NB4 (cell line): ENCODE measurements around the gene FAM9B.

Experiments
- MYC ChIP-seq: IDR thresholded peaks from 2 replicates; pipeline ENCODE4 v1.6.1; 2011; ENCODE audit warnings: low read depth, low read length
- POLR2A ChIP-seq: IDR thresholded peaks from 2 replicates; pipeline ENCODE4 v1.6.1; 2011; ENCODE audit warnings: mild to moderate bottlenecking; ENCODE audit not compliant: insufficient read length; ENCODE audit errors: extremely low read depth
- TF ChIP-seq, protein P1 (sequence below): IDR thresholded peaks from one replicate; pipeline ENCODE4 v1.5.1; 2012; ENCODE audit warnings: low read depth, low read length
- TF ChIP-seq, protein P2 (sequence below): IDR thresholded peaks from 2 replicates; pipeline ENCODE4 v1.6.1; 2011; ENCODE audit warnings: low read depth, low read length

DNA sequence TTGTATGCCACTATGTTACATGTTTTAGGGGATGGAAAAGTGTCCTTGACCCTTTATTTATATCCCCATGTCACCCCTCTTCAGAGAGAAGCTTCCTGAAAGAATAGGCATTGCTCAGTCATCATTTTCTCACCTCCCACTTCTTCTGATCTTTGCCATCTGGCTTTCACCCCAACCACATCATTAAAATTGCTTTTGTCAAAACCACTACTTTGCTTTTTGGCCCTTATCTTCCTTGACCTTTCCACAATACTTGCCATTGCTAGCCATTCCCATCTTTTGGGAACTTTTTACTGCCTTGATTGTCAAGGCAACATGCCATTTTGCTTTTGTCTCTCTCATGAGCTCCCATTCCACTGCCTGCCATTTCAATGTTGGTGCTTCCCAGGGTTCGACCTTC is 14.9 kb upstream of the FAM9B start:
- TF ChIP-seq, protein P1, sequence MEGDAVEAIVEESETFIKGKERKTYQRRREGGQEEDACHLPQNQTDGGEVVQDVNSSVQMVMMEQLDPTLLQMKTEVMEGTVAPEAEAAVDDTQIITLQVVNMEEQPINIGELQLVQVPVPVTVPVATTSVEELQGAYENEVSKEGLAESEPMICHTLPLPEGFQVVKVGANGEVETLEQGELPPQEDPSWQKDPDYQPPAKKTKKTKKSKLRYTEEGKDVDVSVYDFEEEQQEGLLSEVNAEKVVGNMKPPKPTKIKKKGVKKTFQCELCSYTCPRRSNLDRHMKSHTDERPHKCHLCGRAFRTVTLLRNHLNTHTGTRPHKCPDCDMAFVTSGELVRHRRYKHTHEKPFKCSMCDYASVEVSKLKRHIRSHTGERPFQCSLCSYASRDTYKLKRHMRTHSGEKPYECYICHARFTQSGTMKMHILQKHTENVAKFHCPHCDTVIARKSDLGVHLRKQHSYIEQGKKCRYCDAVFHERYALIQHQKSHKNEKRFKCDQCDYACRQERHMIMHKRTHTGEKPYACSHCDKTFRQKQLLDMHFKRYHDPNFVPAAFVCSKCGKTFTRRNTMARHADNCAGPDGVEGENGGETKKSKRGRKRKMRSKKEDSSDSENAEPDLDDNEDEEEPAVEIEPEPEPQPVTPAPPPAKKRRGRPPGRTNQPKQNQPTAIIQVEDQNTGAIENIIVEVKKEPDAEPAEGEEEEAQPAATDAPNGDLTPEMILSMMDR, result no peak
- TF ChIP-seq MYC (no peak), POLR2A (no peak)
- TF ChIP-seq, protein P2, sequence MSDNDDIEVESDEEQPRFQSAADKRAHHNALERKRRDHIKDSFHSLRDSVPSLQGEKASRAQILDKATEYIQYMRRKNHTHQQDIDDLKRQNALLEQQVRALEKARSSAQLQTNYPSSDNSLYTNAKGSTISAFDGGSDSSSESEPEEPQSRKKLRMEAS, result no peak
